Activated gamma-delta T cell treated with Interleukin-2 at 50 U/mL for 16 hours (primary cell): ENCODE results near the gene FNDC3B.
"Not testable (repeated sequence)": the region's sequence is repeated elsewhere in the genome, so short reads cannot be mapped to it uniquely, and the experiment has no call there.

ENCODE experiments used
- DNase-seq: peaks from one replicate; pipeline ENCODE4 v3.0.0-alpha.2; 2020

FNDC3B gene

GRCh38 chr3:172034786-172035685 is 4.3 kb upstream of the FNDC3B start:
- DNase-seq = no peak

- no peak for DNase-seq
Observed at GRCh38 chr3:172036541-172037215, 2.7 kb upstream of the FNDC3B start.

- DNase-seq = no peak
Observed at GRCh38 chr3:172038798-172039435, 461 bp upstream of the FNDC3B start.

GRCh38 chr3:172040078-172040980 is 951 bp downstream of the FNDC3B start:
- peak; percentile 19 for DNase-seq

GRCh38 chr3:172040981-172041963 is 1.9 kb downstream of the FNDC3B start:
- DNase-seq = no peak

GRCh38 chr3:172042136-172042662 is 2.8 kb downstream of the FNDC3B start:
- no peak for DNase-seq

GRCh38 chr3:172042663-172043179 is 3.3 kb downstream of the FNDC3B start:
- DNase-seq = not testable (repeated sequence)

- no peak for DNase-seq
Observed at GRCh38 chr3:172043233-172043632, 3.9 kb downstream of the FNDC3B start.

GRCh38 chr3:172043766-172044165 is 4.4 kb downstream of the FNDC3B start:
- no peak for DNase-seq

- DNase-seq = no peak
Observed at GRCh38 chr3:172044833-172045585, 5.6 kb downstream of the FNDC3B start.

- no peak for DNase-seq
Observed at GRCh38 chr3:172046268-172046915, 7.0 kb downstream of the FNDC3B start.

- no peak for DNase-seq
Observed at GRCh38 chr3:172047567-172048115, 8.3 kb downstream of the FNDC3B start.

- DNase-seq = no peak
Observed at GRCh38 chr3:172048599-172048998, 9.2 kb downstream of the FNDC3B start.

- no peak for DNase-seq
Observed at GRCh38 chr3:172051310-172051956, 12.1 kb downstream of the FNDC3B start.

GRCh38 chr3:172051957-172052354 is 12.6 kb downstream of the FNDC3B start:
- no peak for DNase-seq

GRCh38 chr3:172052405-172052804 is 13.0 kb downstream of the FNDC3B start:
- DNase-seq = no peak

GRCh38 chr3:172054115-172054764 is 14.9 kb downstream of the FNDC3B start:
- no peak for DNase-seq

GRCh38 chr3:172056416-172056815 is 17.0 kb downstream of the FNDC3B start:
- DNase-seq = no peak
